Tibial nerve (tissue), 3 donors: ENCODE results near the gene KIF2C.

Source experiments
- CTCF ChIP-seq, 5 experiments: fragments of 200-600 bp in 3 of 5; fragments of 450-650 bp in 2 of 5; sonication (generic) in 3 of 5; IDR thresholded peaks; one replicate each; pipeline ENCODE4 v1.5.1; 2016 to 2019; ENCODE audit warnings: antibody characterized with exemption in 5 of 5, mild to moderate bottlenecking in 3 of 5, moderate library complexity in 2 of 5
- POLR2A ChIP-seq, 2 donors: fragments of 450-650 bp; IDR thresholded peaks; one replicate each; pipeline ENCODE4 v1.6.1; 2017; ENCODE audit warnings: antibody characterized with exemption in 2 of 2, mild to moderate bottlenecking in 2 of 2, moderate library complexity in 2 of 2

GRCh38 chr1:44733365-44733764 lies 6.3 kb upstream of the KIF2C start:
- TF ChIP-seq POLR2A (IDR thresholded peaks at IDR 0.05) (no peak), CTCF (IDR thresholded peaks at IDR 0.05) (no peak)
